ENCODE results near the gene NAA15.
"Not testable (repeated sequence)": the region's sequence is repeated elsewhere in the genome, so short reads cannot be mapped to it uniquely, and the experiment has no call there.

Gene NAA15

GRCh38 chr4:139301113-139301820, at the start of gene NAA15:
TSS of gene NAA15 (plus strand) at chr4:139301505. CDS start at chr4:139301778, 273 bp downstream.
- peak; percentile 96 for FAIRE-seq

DNA sequence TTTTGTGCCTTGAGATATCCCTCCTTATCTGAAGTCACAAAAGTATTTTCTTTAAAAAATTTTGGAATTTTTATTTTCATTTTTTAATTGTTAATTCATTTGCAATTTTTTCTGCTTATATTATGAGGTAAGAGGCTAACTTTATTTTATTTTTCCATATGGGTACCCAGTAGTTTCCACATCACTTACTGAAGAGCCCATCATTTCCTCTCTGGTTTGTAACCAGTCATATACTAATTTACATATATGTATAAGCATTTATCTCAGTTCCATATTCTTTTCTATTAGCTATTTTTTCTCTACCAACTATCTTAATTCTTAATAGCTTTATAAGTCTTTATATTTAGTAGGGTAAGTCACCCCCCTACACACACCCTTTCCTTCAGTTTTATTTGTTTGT, 48.3 kb upstream of the NAA15 start:
- no peak for FAIRE-seq
- DNase-seq (ENCODE audit: insufficient read length, low spot score), result no peak

More at GRCh38 chr4:139301113-139301820, at the start of gene NAA15:
- DNase-seq (ENCODE audit: insufficient read length, low spot score), result peak; percentile 69

DNA sequence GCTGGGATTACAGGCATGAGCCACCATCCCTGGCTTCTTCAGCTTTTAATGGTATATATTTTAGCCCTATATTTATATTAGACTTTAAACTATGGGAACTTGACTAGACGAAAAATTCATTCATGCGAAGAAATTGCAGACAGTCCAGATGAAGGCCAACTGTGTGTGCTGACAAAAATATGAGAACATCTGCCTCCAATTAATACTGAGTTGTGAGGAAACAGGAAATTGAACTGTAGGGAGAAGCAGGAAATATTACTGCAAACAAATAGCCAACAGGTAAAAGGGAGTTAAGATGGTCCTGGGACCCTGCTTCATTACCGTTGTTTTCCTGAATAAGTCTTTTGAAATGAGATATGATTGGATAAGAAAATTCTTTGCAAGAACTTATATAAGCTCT, 47.6 kb upstream of the NAA15 start:
- no peak for DNase-seq (ENCODE audit: insufficient read length, low spot score)
- no peak for FAIRE-seq

DNA sequence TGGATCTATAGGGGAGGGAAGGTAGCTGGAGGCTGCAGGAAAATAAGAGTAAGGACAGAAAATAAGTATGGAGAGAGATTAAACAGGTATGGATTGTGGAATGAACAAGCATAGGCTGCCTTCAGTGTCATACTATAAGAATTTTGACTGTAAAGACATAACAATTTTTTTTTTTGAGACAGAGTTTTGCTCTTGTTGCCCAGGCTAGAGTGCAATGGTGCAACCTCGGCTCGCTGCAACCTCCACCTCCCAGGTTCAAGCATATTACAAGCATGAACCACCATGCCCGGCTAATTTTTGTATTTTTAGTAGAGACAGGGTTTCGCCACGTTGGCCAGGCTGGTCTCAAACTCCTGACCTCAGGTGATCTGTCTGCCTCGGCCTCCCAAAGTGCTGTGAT, 45.7 kb upstream of the NAA15 start:
- FAIRE-seq; DNase-seq (ENCODE audit: insufficient read length, low spot score): not testable (repeated sequence)

DNA sequence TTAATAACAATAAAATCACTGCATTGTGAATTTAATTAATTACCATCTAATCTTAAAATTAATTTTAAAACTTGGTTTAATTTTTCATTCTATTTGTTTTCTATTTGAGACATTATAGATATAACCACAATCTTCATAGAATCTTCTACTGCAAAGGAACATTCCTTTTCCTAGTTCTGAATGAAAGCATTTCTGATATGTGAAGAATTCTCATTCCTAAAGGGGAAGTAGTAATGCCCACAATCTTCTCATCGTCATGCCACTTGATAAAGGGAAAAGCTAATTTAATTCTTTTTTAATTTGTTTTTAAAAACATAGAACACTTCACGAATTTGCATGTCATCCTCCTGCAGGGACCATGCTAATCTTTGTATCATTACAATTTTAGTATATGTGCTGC, 45.0 kb upstream of the NAA15 start:
- no peak for FAIRE-seq
- no peak for DNase-seq (ENCODE audit: insufficient read length, low spot score)

- no peak for DNase-seq (ENCODE audit: insufficient read length, low spot score)
Measured at GRCh38 chr4:139265654-139266053, 35.7 kb upstream of the NAA15 start.

DNA sequence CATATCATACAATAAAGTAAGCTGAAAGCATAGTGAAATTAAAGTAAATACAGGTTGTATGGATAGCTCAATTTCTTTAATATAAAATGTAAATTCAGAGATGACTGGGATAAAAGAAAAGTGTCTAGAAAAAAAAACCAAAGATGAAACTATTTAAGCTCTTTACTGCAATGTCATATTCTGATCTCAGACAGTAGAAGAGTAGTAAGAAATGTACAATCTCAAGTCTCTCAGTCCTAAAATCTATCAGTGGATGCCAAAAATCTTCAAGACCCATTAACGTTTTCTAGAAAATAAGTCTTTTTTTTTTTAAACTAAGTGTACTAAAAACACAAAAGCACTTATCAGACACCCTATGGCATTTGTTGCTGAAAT, 35.1 kb upstream of the NAA15 start:
- FAIRE-seq, result no peak

More at GRCh38 chr4:139265654-139266053, 35.7 kb upstream of the NAA15 start:
- FAIRE-seq, result no peak

DNA sequence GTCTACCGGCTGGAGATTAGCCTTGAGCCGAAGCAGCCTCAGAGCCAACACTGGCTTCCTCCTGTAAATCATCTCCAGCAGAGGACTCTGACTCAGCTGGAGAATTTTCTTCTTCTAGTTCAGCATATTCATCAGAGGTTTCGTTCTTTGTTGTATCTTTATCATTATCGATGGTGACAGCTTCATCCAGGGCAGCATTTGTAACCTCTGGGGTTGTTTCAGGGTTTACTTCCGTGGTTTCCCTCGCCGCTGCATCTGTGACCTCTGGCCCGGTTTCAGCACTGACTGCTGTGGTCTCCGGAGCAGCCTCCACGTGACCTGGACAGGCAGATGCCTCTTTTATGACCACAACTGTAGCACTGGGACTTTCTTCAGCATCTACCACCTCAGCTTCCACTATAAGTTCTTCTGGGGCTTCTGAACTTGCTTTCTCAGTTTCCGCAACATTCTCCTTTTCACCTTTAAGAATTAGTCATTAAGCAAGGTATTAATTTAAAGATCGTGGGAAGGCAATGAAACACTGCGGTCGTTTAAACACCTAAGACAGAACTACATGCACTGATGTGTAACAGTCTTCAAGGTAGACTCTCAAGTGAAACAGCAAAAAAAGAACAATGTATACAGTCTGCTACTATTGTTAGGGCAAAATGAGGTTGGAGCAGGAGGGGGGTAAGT, 34.6 kb upstream of the NAA15 start:
- DNase-seq (ENCODE audit: insufficient read length, low spot score) (peak; percentile 80), FAIRE-seq (peak; percentile 99)

More for the DNA sequence above, 35.1 kb upstream of the NAA15 start:
- no peak for DNase-seq (ENCODE audit: insufficient read length, low spot score)

- DNase-seq (ENCODE audit: insufficient read length, low spot score), result no peak
- FAIRE-seq, result no peak
Measured at GRCh38 chr4:139267301-139267700, 34.0 kb upstream of the NAA15 start.

DNA sequence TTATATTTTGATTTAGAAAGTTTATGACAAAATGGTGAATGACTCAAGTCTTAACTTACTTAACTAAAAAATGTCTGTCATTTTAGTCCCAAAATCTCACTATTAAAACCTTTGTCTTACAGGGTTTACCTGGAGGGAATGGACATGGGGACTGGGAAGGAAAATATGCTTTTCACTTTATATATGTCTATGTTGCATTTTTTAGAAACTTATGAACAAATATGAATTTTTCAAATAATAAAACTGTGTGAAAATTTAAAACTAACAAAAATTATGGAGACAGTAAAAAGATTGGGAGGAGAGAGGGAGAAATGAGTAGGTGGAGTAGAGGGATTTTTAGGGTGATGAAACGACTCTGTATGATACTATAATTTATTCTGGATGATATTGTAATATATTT, 27.5 kb upstream of the NAA15 start:
- DNase-seq (ENCODE audit: insufficient read length, low spot score), result no peak
- no peak for FAIRE-seq

DNA sequence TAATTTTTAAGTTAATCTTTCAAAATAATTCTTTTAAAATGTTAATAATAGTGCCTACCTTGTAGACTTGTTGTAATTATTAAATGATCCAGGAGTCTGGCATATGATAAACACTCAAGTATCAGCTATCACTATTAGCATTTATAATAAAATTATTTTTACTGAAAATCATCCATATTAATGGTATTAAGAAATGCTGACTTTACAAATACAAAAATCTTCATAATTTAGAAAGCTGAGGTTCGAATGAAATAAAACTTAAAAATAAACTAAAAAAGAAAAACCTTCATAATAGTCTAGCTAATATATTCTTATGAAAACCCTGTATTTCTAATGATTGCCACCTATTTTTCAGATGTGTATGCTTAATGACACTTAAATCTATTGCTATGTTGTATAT, 26.5 kb upstream of the NAA15 start:
- FAIRE-seq, result no peak

DNA sequence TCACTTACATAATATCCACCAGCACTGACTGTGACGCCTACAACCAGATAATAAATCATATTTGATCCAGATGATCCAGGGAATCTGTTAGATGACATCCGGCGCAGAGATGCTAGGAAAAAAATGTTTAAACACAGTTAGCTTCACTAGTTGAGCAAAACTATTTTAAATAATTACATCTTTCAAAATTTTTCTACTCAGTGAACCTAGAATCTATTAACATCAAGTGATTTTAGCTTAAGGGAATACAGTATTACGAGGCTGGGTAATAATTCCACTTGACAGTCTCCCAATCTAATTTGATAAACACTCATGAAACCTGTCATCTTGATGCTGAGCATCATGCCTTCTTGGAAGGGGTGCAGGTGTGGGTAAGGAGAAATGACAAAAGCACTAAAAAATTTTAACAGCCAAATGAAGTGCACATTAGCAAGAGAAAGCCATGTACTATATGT, 26.0 kb upstream of the NAA15 start:
- no peak for FAIRE-seq
- no peak for DNase-seq (ENCODE audit: insufficient read length, low spot score)

More for the DNA sequence above, 26.5 kb upstream of the NAA15 start:
- no peak for DNase-seq (ENCODE audit: insufficient read length, low spot score)

DNA sequence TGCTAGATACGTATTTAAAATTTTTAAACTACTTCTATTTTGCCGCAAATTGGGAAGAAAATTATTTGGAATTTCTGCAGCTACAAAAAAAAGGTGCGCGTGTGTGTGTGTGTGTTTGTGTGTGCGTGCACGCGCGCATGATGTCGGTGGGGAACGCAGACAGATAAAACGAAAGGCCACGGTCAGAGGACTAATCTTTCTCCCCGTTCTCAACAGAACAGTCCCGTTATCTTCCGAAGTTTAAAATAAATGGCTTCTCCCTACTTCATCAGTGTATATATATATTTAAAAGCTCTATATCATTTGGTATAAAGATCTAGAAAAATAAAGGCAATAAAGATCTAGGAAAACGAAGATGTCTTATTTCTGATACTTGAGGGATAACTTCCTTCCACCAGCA, 22.8 kb upstream of the NAA15 start:
- DNase-seq (ENCODE audit: insufficient read length, low spot score), result no peak
- no peak for FAIRE-seq

GRCh38 chr4:139278912-139279759, 22.2 kb upstream of the NAA15 start:
- no peak for FAIRE-seq

GRCh38 chr4:139279760-139280620, 21.3 kb upstream of the NAA15 start, which contains the start of gene MGARP:
TSS of gene MGARP (minus strand) at chr4:139280225. CDS start at chr4:139280158, 67 bp downstream.
- FAIRE-seq (no peak), DNase-seq (ENCODE audit: insufficient read length, low spot score) (no peak)

More at GRCh38 chr4:139278912-139279759, 22.2 kb upstream of the NAA15 start:
- no peak for DNase-seq (ENCODE audit: insufficient read length, low spot score)

DNA sequence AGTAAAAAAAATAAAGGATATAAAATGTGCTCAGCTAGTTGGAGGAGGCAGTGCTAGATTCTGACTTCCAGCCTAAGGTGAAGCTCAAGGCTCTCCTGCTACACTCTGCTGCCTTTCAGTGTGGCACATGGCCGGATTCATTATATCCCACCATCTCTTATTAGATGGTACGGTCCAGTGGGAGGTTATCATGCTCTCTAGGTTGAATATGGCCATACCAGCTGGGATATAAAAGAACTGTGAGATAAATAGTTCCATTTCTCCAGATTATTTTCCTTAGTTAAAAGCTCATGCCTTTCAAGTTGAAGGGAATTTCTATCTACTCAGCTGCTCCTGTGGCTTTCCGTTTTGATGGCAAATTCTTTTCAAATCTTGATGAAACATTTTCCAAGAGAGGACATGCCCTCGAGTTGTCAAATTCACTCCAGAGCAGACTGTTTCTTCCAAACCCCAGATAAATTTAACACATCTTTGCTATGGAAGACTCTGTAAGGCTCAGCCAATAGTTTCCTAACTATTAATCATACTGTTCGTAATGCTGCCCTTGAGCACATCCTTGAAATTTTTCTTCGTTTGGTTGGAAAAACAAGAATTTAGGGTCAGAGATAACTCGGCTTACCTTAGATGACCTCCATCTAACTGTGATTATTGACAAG, 19.1 kb upstream of the NAA15 start:
- FAIRE-seq (no peak), DNase-seq (ENCODE audit: insufficient read length, low spot score) (no peak)

DNA sequence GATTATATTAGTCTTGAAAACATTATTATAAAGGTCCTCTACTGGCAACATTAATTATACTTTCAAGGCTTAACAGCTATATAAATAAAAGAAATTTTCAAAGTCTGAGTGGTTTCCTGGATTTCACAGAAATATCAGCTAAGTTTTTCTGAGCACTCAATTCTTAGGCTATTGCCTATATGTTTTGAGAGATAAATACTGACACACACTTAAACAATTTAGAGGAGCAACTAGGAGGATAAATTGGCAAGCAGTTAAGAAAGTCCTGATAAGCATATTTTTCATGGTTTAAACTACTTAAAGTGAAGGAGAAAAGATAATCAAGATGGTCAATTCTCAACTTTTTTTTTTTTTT, 18.6 kb upstream of the NAA15 start:
- no peak for FAIRE-seq
- no peak for DNase-seq (ENCODE audit: insufficient read length, low spot score)

GRCh38 chr4:139286186-139286698, 15.1 kb upstream of the NAA15 start:
- FAIRE-seq, result no peak
- no peak for DNase-seq (ENCODE audit: insufficient read length, low spot score)

GRCh38 chr4:139295206-139295941, 5.9 kb upstream of the NAA15 start:
- FAIRE-seq (peak; percentile 90), DNase-seq (ENCODE audit: insufficient read length, low spot score) (peak; percentile 82)

All from GM19239 (cell line).